Daoy (cell line): ENCODE results near the gene OR51E1. TPM values are rescaled to one million over a fixed set of nuclear protein-coding genes. Genes with fewer than 3 reads are reported as not detected.

Source experiments
- DNase-seq: peaks from one replicate; pipeline ENCODE4 v3.0.0-alpha.2; 2015; ENCODE audit warnings: low read depth
- total RNA-seq: library from RNA; depleted of rRNA; stranded (reverse); fragments of >200 nt; shearing (Covaris generic); gene quantifications from 2 replicates; pipeline ENCODE4 v1.2.3, GENCODE V29; 2014; rRNA removed

OR51E1 gene
- not detected in 2 replicates for total RNA-seq

DNA sequence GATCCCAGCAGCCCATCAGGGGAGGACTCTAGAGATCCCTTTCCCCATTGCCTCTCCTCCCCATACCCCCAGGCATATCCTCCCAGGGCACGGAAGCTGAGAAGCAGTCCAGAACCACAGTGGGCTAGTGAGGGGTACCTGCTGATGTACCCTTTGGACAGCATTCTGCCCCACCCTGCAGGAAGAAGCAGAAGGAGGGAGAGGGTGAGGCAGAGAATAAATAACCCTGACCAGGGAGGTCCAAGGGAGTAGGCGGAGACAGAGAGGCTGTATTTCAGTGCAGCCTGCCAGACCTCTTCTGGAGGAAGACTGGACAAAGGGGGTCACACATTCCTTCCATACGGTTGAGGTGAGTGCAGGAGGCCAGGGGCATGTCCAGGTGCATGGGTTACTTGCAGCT is at the start of gene OR51E1:
Gene OR51E1 (plus strand): TSS at position 301 of the 400 bp plus-strand sequence. CDS start 8,545 bp downstream, outside the sequence.
- DNase-seq: no peak

DNA sequence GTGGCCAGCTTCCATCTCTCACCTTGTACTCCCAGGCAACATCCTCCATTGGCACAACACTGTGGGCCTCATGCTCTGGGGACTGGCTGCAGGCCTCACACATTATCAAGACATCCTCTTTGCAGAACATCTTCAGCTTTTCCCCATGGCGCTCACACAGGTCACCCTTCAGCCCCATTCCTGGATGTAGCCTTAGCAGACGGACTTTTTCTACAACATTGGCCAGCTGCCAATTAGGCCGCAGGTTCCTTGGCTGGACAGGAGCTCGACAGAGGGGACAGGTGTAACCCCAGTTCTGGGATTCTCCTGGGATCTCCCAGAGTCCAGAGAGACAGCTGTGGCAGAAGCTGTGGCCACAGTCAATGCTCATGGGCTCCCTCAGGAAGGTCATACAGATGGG is 38.7 kb upstream of the OR51E1 start:
- DNase-seq: no peak

GRCh38 chr11:4606231-4607015 is 37.4 kb upstream of the OR51E1 start:
- no peak for DNase-seq

- DNase-seq: no peak
These were observed 36.7 kb upstream of the OR51E1 start for GRCh38 chr11:4607096-4607495.

- DNase-seq: peak; percentile 95
These were observed 35.8 kb upstream of the OR51E1 start, which contains the start of gene TRIM68 for GRCh38 chr11:4607781-4608666. TRIM68 (minus strand) TSS chr11:4608231; CDS start chr11:4605504, 2,727 bp downstream.

DNA sequence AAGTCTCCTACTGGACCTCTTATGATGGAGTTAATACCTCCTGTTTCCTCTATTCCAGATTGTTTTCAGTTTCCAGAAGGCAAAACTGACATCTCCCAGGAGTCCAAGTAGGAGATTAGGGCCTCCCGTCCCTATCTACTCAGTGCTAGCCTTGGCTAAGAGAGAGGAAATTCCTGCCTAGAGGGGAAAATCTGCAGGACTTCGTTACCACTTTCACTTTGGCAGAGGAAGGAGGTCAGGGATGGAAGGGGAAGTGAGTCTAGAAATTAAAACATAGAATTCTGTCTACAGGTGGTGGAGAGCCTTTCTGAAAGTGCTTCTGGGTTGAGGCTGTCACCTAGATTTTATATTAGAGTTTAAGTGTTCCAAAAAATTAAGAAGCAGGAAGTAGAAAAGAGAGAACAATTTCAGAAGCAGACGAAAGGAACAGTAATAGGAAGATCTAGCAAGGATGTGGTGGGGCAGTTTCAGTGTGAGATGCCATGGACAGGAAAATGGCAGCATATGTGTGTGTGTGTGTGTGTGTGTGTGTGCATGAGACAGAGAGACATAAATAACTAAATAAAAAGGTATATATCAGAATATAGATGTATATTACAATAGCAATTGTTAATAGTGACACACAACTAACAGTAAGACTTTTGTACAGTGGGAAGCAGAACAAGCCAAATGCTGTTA is 33.4 kb upstream of the OR51E1 start:
- no peak for DNase-seq

DNA sequence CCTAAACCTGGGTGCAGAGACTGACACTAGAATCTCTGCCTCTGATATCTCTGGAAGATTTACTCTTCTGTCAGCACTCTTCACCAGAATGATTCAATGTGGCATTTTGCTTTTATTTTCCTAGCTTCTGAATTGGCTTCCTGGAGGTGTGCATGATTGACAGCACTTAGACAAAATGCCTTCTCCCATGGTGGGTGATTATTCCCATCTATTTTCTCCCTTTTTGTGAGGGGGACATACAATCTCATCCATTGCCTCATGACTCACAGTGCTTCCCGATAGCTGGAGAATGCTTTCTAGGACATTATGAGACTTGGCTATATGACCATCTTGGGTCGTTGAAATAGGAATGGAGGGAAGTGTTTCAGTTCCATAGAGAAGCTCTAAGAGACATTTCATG is 31.8 kb upstream of the OR51E1 start:
- no peak for DNase-seq

- no peak for DNase-seq
These were observed 27.8 kb upstream of the OR51E1 start for GRCh38 chr11:4615856-4616444.

DNA sequence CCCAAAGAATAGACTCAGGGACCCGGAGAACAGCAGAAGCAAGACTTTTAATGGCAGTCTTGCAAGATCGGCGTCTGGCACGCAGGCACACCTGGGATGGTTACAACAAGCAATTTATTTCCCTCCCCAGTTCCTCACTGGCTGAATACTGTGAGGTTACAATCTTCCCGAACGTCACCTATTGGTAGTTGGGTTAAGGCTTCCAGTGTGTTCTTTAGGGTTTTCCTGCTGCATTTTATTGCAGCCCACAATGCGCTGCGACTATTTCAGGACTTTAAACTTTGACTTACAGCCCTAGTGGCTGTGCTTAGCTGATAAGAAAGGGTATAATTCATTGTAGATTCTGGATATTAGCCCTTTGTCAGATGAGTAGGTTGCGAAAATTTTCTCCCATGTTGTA is 24.3 kb upstream of the OR51E1 start:
- no peak for DNase-seq

- DNase-seq: peak; percentile 60
These were observed 17.3 kb upstream of the OR51E1 start for GRCh38 chr11:4626207-4627099.

- no peak for DNase-seq
These were observed 7.6 kb upstream of the OR51E1 start for GRCh38 chr11:4636136-4636535.

DNA sequence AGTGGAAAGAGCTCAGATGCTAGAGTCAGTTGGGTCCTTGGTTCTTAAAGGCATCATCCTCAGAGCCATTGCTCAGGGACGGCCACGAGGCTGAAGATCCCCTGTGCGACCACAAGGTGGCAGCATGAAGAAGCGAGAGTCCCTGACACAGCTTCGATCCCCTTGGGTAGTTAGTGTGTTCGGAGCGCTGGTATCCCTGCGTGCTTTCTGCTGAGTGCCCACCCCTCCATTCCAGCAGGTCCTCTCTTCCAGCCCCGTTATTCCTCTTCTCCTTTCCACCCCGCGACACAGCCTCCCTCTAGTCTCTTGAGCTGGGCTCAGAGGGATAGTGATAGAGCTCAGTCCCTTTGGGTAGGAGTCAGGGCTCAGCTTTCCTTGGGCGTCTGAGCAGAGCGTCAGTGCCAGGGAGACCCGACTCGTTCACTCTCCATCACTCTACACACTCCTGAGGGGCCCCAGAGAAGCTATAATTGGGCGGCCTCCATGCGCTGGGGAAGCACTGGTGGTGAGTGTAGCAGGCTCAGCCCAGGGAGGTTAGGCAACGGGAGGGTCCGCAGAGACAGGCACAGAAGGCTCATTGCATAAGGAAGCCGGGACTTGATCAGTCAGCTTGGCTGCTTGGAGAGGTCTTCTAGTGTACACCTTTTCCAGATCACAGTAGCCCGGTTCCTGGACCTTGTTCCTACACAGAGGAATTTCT is 6.7 kb upstream of the OR51E1 start, which contains the start of gene OR51D1:
Gene OR51D1 (plus strand): TSS at position 516 of the 700 bp plus-strand sequence. CDS start 2,314 bp downstream, outside the sequence.
- DNase-seq: peak; percentile 64

GRCh38 chr11:4637662-4638047 is 6.1 kb upstream of the OR51E1 start:
- no peak for DNase-seq

- DNase-seq: no peak
These were observed 3.9 kb upstream of the OR51E1 start for GRCh38 chr11:4639931-4640330.

DNA sequence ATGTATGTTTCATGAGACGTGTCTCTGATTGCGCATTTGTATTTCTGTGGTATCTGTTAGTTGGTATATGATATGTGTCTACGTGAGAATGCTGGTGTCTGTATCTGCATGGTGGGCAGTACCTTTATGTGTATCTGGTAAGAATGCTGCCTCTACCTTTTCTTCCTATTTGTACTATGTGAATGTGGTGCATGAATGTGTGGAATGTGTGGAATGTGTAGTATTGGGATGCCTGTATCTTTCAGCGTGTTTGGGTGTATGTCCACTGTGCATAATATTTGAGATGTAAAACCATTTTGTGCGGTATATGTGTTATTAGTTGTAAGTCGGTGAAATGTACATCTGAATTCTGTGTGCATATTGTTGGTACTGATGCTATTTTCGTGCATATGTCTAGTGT is 2.3 kb upstream of the OR51E1 start:
- no peak for DNase-seq

GRCh38 chr11:4642043-4642442 is 1.7 kb upstream of the OR51E1 start:
- no peak for DNase-seq

GRCh38 chr11:4643076-4643475 is 706 bp upstream of the OR51E1 start:
- DNase-seq: no peak

- no peak for DNase-seq
These were observed 451 bp downstream of the OR51E1 start for GRCh38 chr11:4644233-4644632.

- no peak for DNase-seq
These were observed 2.2 kb downstream of the OR51E1 start for GRCh38 chr11:4645974-4646373.

DNA sequence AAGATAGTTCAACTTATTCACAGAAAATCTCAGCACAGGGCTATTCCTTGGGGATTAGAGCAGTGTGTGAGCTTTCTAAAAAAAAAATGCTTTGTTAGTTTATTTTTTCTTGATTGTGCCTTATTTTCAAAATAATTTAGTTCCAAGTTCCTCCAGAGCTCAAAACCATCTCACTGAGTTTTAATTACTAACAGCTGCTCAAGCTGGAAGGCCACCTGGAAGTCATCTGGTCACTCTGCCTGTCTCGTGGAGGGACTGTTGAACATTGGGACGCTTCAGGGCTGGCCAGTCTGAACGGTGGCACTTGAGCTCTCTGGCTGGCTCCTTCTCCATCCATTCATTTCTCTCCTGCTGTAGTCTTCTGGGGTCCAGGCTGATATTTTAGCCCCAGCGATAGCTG is 4.0 kb downstream of the OR51E1 start:
- no peak for DNase-seq
